ENCODE measurements around the gene TCTN2. TPM values are rescaled to one million over a fixed set of nuclear protein-coding genes. Genes with fewer than 3 reads are reported as not detected.

The TCTN2 gene
- total RNA-seq, 1 experiment from 2014 or later, result 9.6 TPM

DNA sequence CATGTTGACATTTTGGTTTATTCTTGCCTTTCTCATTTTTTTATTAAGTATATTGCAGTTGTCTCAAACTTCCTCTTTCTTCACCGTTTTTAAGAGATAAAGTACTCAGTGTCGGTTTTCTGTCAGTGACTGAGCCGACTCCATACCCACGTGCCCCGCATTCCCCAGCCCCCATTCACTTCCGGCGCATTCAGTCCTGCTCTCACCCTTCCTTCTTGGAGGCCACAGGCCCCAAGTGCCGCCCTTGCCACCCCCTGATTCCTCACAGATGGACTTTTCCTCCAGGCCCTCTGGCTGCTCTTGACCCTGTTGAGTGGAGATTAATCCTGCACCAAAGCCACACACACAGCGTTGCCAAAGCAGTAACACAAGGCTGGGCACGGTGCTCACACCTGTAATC lies 72.1 kb downstream of the TCTN2 start:
- H3K4me1 ChIP-seq (ENCODE audit: insufficient read depth, low read length, poor library complexity, severe bottlenecking), result no peaks in the 10 kb centered on the region
- H3K36me3 ChIP-seq (ENCODE audit: insufficient read depth, low read length, poor library complexity, severe bottlenecking), result peaks cover 38% of the 10 kb centered on the region
- intact Hi-C loops (cut with micrococcal nuclease; ENCODE audit: unreplicated experiment), result no loop called here
- ChIA-PET CTCF (no interaction called here), POLR2A (ENCODE audit: low non-redundant PET) (no interaction called here)
- TF ChIP-seq, protein P1, sequence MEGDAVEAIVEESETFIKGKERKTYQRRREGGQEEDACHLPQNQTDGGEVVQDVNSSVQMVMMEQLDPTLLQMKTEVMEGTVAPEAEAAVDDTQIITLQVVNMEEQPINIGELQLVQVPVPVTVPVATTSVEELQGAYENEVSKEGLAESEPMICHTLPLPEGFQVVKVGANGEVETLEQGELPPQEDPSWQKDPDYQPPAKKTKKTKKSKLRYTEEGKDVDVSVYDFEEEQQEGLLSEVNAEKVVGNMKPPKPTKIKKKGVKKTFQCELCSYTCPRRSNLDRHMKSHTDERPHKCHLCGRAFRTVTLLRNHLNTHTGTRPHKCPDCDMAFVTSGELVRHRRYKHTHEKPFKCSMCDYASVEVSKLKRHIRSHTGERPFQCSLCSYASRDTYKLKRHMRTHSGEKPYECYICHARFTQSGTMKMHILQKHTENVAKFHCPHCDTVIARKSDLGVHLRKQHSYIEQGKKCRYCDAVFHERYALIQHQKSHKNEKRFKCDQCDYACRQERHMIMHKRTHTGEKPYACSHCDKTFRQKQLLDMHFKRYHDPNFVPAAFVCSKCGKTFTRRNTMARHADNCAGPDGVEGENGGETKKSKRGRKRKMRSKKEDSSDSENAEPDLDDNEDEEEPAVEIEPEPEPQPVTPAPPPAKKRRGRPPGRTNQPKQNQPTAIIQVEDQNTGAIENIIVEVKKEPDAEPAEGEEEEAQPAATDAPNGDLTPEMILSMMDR (conservative IDR thresholded peaks at IDR 0.05; ENCODE audit: low read depth, low read length), result no peak
- no peak for TF ChIP-seq EZH2 (IDR thresholded peaks at IDR 0.05; ENCODE audit: borderline replicate concordance, low read depth, low read length, poor library complexity, severe bottlenecking)
- H3K27ac ChIP-seq (ENCODE audit: low read depth, low read length, poor library complexity, severe bottlenecking), result no peak overlapping the region
- no peak for DNase-seq (ENCODE audit: low spot score)
- no peaks in the 10 kb centered on the region for H3K27me3 ChIP-seq (replicated peaks; ENCODE audit: insufficient read depth, low read depth, low read length, poor library complexity)
- H3K4me3 ChIP-seq (ENCODE audit: low read depth, low read length, poor library complexity, severe bottlenecking), result no peak overlapping the region
- no TSS peak for BruUV-seq (replicated peaks)
- no peaks in the 10 kb centered on the region for H3K9me3 ChIP-seq (ENCODE audit: low read depth, low read length, poor library complexity, severe bottlenecking)

DNA sequence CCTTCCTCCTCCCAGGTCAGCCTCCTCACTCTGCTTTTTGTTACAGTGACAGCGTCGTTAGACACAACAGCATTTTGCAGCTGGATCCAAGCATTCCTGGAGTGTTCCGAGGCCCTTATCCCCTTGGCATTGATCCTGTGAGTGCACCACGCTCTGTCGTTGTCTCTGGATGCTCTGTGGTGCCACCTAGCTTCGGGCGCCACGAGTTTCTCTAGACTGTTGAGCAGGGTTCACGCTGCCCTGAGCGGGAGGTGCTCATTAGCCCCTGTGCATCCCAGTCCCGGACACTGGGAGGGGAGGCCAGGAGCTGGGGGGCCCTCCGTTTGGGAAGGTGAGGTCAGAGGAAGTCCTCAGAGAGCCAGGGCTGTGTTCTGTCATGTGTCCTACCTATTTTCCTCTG lies 73.9 kb downstream of the TCTN2 start:
- ChIA-PET CTCF (interaction anchor here (0.6 kb wide), 1 partner anchor 12 kb away, joined by 4 read pairs; no protein-coding TSS in a partner anchor), POLR2A (ENCODE audit: low non-redundant PET) (no interaction called here)
- no peaks in the 10 kb centered on the region for H3K4me1 ChIP-seq (ENCODE audit: insufficient read depth, low read length, poor library complexity, severe bottlenecking)
- DNase-seq (ENCODE audit: low spot score), result peak; percentile 14
- TF ChIP-seq, protein P1 (conservative IDR thresholded peaks at IDR 0.05; ENCODE audit: low read depth, low read length), result peak; percentile 44
- TF ChIP-seq EZH2 (IDR thresholded peaks at IDR 0.05; ENCODE audit: borderline replicate concordance, low read depth, low read length, poor library complexity, severe bottlenecking), result no peak
- H3K4me3 ChIP-seq (ENCODE audit: low read depth, low read length, poor library complexity, severe bottlenecking), result no peak overlapping the region
- no peak overlapping the region for H3K27ac ChIP-seq (ENCODE audit: low read depth, low read length, poor library complexity, severe bottlenecking)
- no TSS peak for BruUV-seq (replicated peaks)
- H3K27me3 ChIP-seq (replicated peaks; ENCODE audit: insufficient read depth, low read depth, low read length, poor library complexity), result no peaks in the 10 kb centered on the region
- intact Hi-C loops (cut with micrococcal nuclease; ENCODE audit: unreplicated experiment), result no loop called here
- H3K36me3 ChIP-seq (ENCODE audit: insufficient read depth, low read length, poor library complexity, severe bottlenecking), result peaks cover 36% of the 10 kb centered on the region
- H3K9me3 ChIP-seq (ENCODE audit: low read depth, low read length, poor library complexity, severe bottlenecking), result no peaks in the 10 kb centered on the region

DNA sequence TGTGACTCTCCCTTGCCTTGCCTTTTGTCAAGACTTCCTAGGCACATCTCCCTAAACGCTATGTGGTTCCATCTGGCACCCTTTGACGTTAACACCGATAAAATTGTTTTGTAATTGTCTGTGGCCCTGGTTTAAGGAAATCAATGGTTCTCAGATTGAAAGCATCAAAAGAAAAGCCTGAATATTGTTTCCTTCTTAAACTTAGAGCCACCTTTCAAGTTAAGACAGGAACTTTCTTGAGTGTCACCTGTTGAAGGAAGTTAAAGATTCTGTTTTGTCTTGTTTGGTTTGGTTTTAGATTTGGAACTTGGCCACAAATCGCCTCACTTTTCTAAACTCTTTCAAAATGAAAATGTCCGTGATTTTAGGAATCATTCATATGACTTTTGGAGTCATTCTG lies 76.4 kb downstream of the TCTN2 start:
- Histone ChIP-seq H3K27ac (ENCODE audit: low read depth, low read length, poor library complexity, severe bottlenecking) (no peak overlapping the region), H3K4me1 (ENCODE audit: insufficient read depth, low read length, poor library complexity, severe bottlenecking) (no peaks in the 10 kb centered on the region), H3K36me3 (ENCODE audit: insufficient read depth, low read length, poor library complexity, severe bottlenecking) (peaks cover 42% of the 10 kb centered on the region), H3K27me3 (replicated peaks; ENCODE audit: insufficient read depth, low read depth, low read length, poor library complexity) (no peaks in the 10 kb centered on the region), H3K4me3 (ENCODE audit: low read depth, low read length, poor library complexity, severe bottlenecking) (no peak overlapping the region), H3K9me3 (ENCODE audit: low read depth, low read length, poor library complexity, severe bottlenecking) (no peaks in the 10 kb centered on the region)
- no peak for TF ChIP-seq EZH2 (IDR thresholded peaks at IDR 0.05; ENCODE audit: borderline replicate concordance, low read depth, low read length, poor library complexity, severe bottlenecking)
- TF ChIP-seq, protein P1 (conservative IDR thresholded peaks at IDR 0.05; ENCODE audit: low read depth, low read length), result no peak
- intact Hi-C loops (cut with micrococcal nuclease; ENCODE audit: unreplicated experiment), result no loop called here
- BruUV-seq (replicated peaks), result no TSS peak
- POLR2A ChIA-PET (ENCODE audit: low non-redundant PET), result no interaction called here
- no peak for DNase-seq (ENCODE audit: low spot score)
- CTCF ChIA-PET, result interaction anchor here (0.6 kb wide), 1 partner anchor 55 kb away, joined by 12 read pairs; no protein-coding TSS in a partner anchor
